Endothelial cell of umbilical vein (primary cell): ENCODE measurements around the gene MAT2B.

Experiments used
- EZH2 ChIP-seq: IDR thresholded peaks from 2 replicates; pipeline ENCODE4 v1.6.1; 2012; ENCODE audit warnings: borderline replicate concordance, low read depth, mild to moderate bottlenecking, moderate library complexity, low read length, inconsistent platforms; ENCODE audit not compliant: severe bottlenecking
- GATA2 ChIP-seq: IDR thresholded peaks from 2 replicates; pipeline ENCODE4 v1.7.0; 2011; ENCODE audit warnings: low read depth, mild to moderate bottlenecking, moderate library complexity, mixed read lengths, low read length; ENCODE audit not compliant: insufficient read length, insufficient read depth
- MYC ChIP-seq: IDR thresholded peaks from one replicate; pipeline ENCODE4 v1.6.1; 2011; ENCODE audit warnings: mild to moderate bottlenecking, low read depth, low read length
- POLR2A ChIP-seq: IDR thresholded peaks from 2 replicates; pipeline ENCODE4 v1.6.1; 2012; ENCODE audit warnings: low read depth, mild to moderate bottlenecking, control low read depth, low read length
- POLR2AphosphoS5 ChIP-seq: IDR thresholded peaks from 2 replicates; pipeline ENCODE4 v1.6.1; 2012; ENCODE audit warnings: low read depth, mild to moderate bottlenecking, control low read depth, low read length, moderate library complexity; ENCODE audit not compliant: insufficient read depth
- TF ChIP-seq, protein P1 (sequence below), 2 donors: IDR thresholded peaks; 1 replicate in 1 of 2; 2 replicates in 1 of 2; pipeline ENCODE4 v1.5.1; 2011; ENCODE audit warnings: low read length in 2 of 2, mild to moderate bottlenecking in 2 of 2, moderate library complexity in 2 of 2, control low read depth in 1 of 2, inconsistent platforms in 1 of 2, low read depth in 1 of 2; ENCODE audit not compliant: insufficient read depth in 1 of 2; ENCODE audit errors: extremely low read depth in 1 of 2
- TF ChIP-seq, protein P2 (sequence below): IDR thresholded peaks from 2 replicates; pipeline ENCODE4 v1.6.1; 2011; ENCODE audit not compliant: insufficient read depth, insufficient read length

DNA sequence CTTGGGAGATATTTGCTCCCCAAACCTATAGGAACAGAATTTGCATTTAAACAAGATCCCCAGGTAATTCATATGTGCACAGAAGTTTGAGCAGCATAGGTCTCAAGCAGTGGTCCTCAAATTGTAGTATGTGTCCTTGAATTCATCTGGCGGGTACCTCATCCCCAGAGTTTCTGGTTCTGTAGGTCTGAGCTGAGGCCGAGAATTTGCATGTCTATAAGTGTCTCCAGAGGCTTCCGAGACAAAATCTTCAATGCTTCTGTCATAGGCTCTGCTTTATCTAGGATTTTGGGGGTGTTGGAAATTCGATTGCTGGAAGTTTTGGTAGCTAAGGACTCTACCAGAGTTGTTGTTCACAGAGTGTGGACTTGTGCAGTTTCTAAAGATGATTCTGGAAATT is 38.6 kb downstream of the MAT2B start:
- TF ChIP-seq EZH2 (no peak), POLR2A (no peak), GATA2 (no peak), POLR2AphosphoS5 (no peak), MYC (no peak)
- TF ChIP-seq, protein P1, sequence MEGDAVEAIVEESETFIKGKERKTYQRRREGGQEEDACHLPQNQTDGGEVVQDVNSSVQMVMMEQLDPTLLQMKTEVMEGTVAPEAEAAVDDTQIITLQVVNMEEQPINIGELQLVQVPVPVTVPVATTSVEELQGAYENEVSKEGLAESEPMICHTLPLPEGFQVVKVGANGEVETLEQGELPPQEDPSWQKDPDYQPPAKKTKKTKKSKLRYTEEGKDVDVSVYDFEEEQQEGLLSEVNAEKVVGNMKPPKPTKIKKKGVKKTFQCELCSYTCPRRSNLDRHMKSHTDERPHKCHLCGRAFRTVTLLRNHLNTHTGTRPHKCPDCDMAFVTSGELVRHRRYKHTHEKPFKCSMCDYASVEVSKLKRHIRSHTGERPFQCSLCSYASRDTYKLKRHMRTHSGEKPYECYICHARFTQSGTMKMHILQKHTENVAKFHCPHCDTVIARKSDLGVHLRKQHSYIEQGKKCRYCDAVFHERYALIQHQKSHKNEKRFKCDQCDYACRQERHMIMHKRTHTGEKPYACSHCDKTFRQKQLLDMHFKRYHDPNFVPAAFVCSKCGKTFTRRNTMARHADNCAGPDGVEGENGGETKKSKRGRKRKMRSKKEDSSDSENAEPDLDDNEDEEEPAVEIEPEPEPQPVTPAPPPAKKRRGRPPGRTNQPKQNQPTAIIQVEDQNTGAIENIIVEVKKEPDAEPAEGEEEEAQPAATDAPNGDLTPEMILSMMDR (IDR thresholded peaks at IDR 0.05; ENCODE audit: extremely low read depth in 1 of 2, insufficient read depth in 1 of 2, low read depth in 1 of 2, low read length in 2 of 2): no peak
- TF ChIP-seq, protein P2, sequence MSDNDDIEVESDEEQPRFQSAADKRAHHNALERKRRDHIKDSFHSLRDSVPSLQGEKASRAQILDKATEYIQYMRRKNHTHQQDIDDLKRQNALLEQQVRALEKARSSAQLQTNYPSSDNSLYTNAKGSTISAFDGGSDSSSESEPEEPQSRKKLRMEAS: no peak
